ENCODE results near the gene CSNK1D.

CSNK1D gene

GRCh38 chr17:82252511-82253178, 20.9 kb downstream of the CSNK1D start:
- DNase-seq (ENCODE audit: low read depth in 2 of 2), result no peak

GRCh38 chr17:82250868-82251500, 22.5 kb downstream of the CSNK1D start:
- DNase-seq (ENCODE audit: low read depth in 2 of 2), result no peak

GRCh38 chr17:82249896-82250581, 23.5 kb downstream of the CSNK1D start:
- DNase-seq (ENCODE audit: low read depth in 2 of 2), result no peak

- no peak for DNase-seq (ENCODE audit: low read depth in 2 of 2)
Observed at GRCh38 chr17:82248815-82249674, 24.5 kb downstream of the CSNK1D start.

- DNase-seq (ENCODE audit: low read depth in 2 of 2), result no peak
Observed at GRCh38 chr17:82247856-82248671, 25.4 kb downstream of the CSNK1D start.

GRCh38 chr17:82247182-82247823, 26.2 kb downstream of the CSNK1D start:
- no peak for DNase-seq (ENCODE audit: low read depth in 2 of 2)

GRCh38 chr17:82246365-82247181, 26.9 kb downstream of the CSNK1D start:
- no peak for DNase-seq (ENCODE audit: low read depth in 2 of 2)

GRCh38 chr17:82246040-82246364, 27.5 kb downstream of the CSNK1D start:
- DNase-seq (ENCODE audit: low read depth in 2 of 2), result no peak

- no peak for DNase-seq (ENCODE audit: low read depth in 2 of 2)
Observed at GRCh38 chr17:82245134-82246039, 28.1 kb downstream of the CSNK1D start.

- DNase-seq (ENCODE audit: low read depth in 2 of 2), result no peak
Observed at GRCh38 chr17:82244413-82245133, 28.9 kb downstream of the CSNK1D start.

- no peak for DNase-seq (ENCODE audit: low read depth in 2 of 2)
Observed at GRCh38 chr17:82243648-82244412, 29.7 kb downstream of the CSNK1D start.

- DNase-seq (ENCODE audit: low read depth in 2 of 2), result peak; percentile 60 to 64
Observed at GRCh38 chr17:82242977-82243647, 30.4 kb downstream of the CSNK1D start.

- no peak for DNase-seq (ENCODE audit: low read depth in 2 of 2)
Observed at GRCh38 chr17:82242698-82242976, 30.9 kb downstream of the CSNK1D start.

- DNase-seq (ENCODE audit: low read depth in 2 of 2), result no peak
Observed at GRCh38 chr17:82241926-82242697, 31.4 kb downstream of the CSNK1D start.

- no peak for DNase-seq (ENCODE audit: low read depth in 2 of 2)
Observed at GRCh38 chr17:82241183-82241925, 32.1 kb downstream of the CSNK1D start.
